DND-41 (cell line): ENCODE measurements around the gene KCNMA1.

ENCODE experiments used
- CTCF ChIP-seq: IDR thresholded peaks from 2 replicates; pipeline ENCODE4 v1.5.1; 2012; ENCODE audit warnings: borderline replicate concordance, low read length, moderate library complexity, mild to moderate bottlenecking; ENCODE audit not compliant: poor library complexity, severe bottlenecking; ENCODE audit errors: extremely low read depth
- EZH2 ChIP-seq: IDR thresholded peaks from 3 replicates; pipeline ENCODE4 v1.6.1; 2012; ENCODE audit warnings: borderline replicate concordance, low read depth, mild to moderate bottlenecking, moderate library complexity, low read length, inconsistent platforms; ENCODE audit not compliant: severe bottlenecking

- no peak for TF ChIP-seq CTCF
- TF ChIP-seq EZH2 = no peak
Measured at GRCh38 chr10:77289027-77289501, 348.5 kb downstream of the KCNMA1 start.
